Vagina (tissue), 2 donors: ENCODE results near the gene GLB1L3. TPM values are rescaled to one million over a fixed set of nuclear protein-coding genes. Genes with fewer than 3 reads are reported as not detected.

Experiments
- DNase-seq, 2 donors: peaks; one replicate each; pipeline ENCODE4 v3.0.0-alpha.2; 2017; ENCODE audit errors: extremely low spot score in 2 of 2
- H3K27ac ChIP-seq: fragments of 200-600 bp; sonication (generic); one replicate; pipeline ENCODE4 v1.5.1; 2019
- H3K27me3 ChIP-seq: fragments of 200-600 bp; sonication (generic); one replicate; pipeline ENCODE4 v1.5.1; 2019
- H3K36me3 ChIP-seq, 2 donors: fragments of 200-600 bp; sonication (generic); one replicate each; pipeline ENCODE4 v1.5.1; 2017 to 2019
- H3K4me1 ChIP-seq: fragments of 200-600 bp; sonication (generic); one replicate; pipeline ENCODE4 v1.5.1; 2019
- H3K4me3 ChIP-seq, 2 donors: fragments of 200-600 bp; sonication (generic); 1 replicate in 1 of 2; 2 replicates in 1 of 2; pipeline ENCODE4 v1.5.1; 2016 to 2019
- H3K9me3 ChIP-seq: fragments of 200-600 bp; sonication (generic); one replicate; pipeline ENCODE4 v1.5.1; 2019
- CTCF ChIP-seq, 3 experiments: fragments of 450-650 bp in 2 of 3; fragments of 200-600 bp in 1 of 3; sonication (generic) in 1 of 3; IDR thresholded peaks; one replicate each; pipeline ENCODE4 v1.5.1; 2017 to 2019; ENCODE audit warnings: antibody characterized with exemption in 3 of 3, mild to moderate bottlenecking in 2 of 3, moderate library complexity in 2 of 3
- POLR2A ChIP-seq, 2 donors: fragments of 450-650 bp; IDR thresholded peaks; one replicate each; pipeline ENCODE4 v1.6.1; 2017; ENCODE audit warnings: antibody characterized with exemption in 2 of 2, mild to moderate bottlenecking in 2 of 2, moderate library complexity in 2 of 2
- POLR2AphosphoS5 ChIP-seq, 2 donors: sonication (generic); formaldehyde crosslinking; IDR thresholded peaks; one replicate each; pipeline ENCODE4 v1.9.0; 2017; ENCODE audit warnings: antibody characterized with exemption in 2 of 2, mild to moderate bottlenecking in 2 of 2, low read depth in 1 of 2; ENCODE audit not compliant: insufficient read depth in 1 of 2
- intact Hi-C: fragments of 100-400 bp; cut with DNase I; formaldehyde crosslinking; loops from one replicate; pipeline ENCODE4 v1.15.1; 2023
- total RNA-seq: library from RNA; depleted of rRNA; stranded (reverse); fragments of >200 nt; gene quantifications from one replicate; pipeline ENCODE4 v1.2.3, GENCODE V29; 2016

Gene GLB1L3
- 2.2 TPM for total RNA-seq

GRCh38 chr11:134275534-134276395 is at the start of gene GLB1L3:
GLB1L3 (plus strand) TSS chr11:134276379; CDS start chr11:134276741, 362 bp downstream.
- Histone ChIP-seq H3K27me3 (peaks cover 13% of the 10 kb centered on the region), H3K36me3 (no peaks in the 10 kb centered on the region), H3K9me3 (no peaks in the 10 kb centered on the region), H3K4me1 (peaks cover 20% of the 10 kb centered on the region), H3K27ac (peak within 1 kb of the TSS; percentile 18), H3K4me3 (peak within 1 kb of the TSS; percentile 38 to 40)
- intact Hi-C loops: no loop called here
- DNase-seq: peak; percentile 81 to 91
- TF ChIP-seq POLR2AphosphoS5 (IDR thresholded peaks at IDR 0.05; ENCODE audit: insufficient read depth in 1 of 2, low read depth in 1 of 2) (no peak), POLR2A (IDR thresholded peaks at IDR 0.05) (no peak), CTCF (IDR thresholded peaks at IDR 0.05) (no peak)

- Histone ChIP-seq H3K27me3 (no peaks in the 10 kb centered on the region), H3K4me1 (peaks cover 76% of the 10 kb centered on the region), H3K9me3 (no peaks in the 10 kb centered on the region), H3K4me3 (no peak overlapping the region), H3K27ac (no peak overlapping the region), H3K36me3 (no peaks in the 10 kb centered on the region)
- TF ChIP-seq CTCF (IDR thresholded peaks at IDR 0.05) (no peak), POLR2A (IDR thresholded peaks at IDR 0.05) (no peak), POLR2AphosphoS5 (IDR thresholded peaks at IDR 0.05; ENCODE audit: insufficient read depth in 1 of 2, low read depth in 1 of 2) (no peak)
- DNase-seq: peak in 1 of 2 donors; percentile 79
- intact Hi-C loops: no loop called here
Measured at GRCh38 chr11:134226806-134227325, 49.3 kb upstream of the GLB1L3 start.

GRCh38 chr11:134228625-134229024 is 47.6 kb upstream of the GLB1L3 start:
- no peaks in the 10 kb centered on the region for H3K9me3 ChIP-seq
- H3K36me3 ChIP-seq: no peaks in the 10 kb centered on the region

GRCh38 chr11:134229126-134229790 is 46.9 kb upstream of the GLB1L3 start:
- peak in 1 of 2 donors; percentile 16 for DNase-seq
- Histone ChIP-seq H3K4me1 (peaks cover 75% of the 10 kb centered on the region), H3K27me3 (no peaks in the 10 kb centered on the region), H3K27ac (no peak overlapping the region), H3K9me3 (no peaks in the 10 kb centered on the region), H3K36me3 (no peaks in the 10 kb centered on the region), H3K4me3 (no peak overlapping the region)
- intact Hi-C loops: no loop called here
- no peak for TF ChIP-seq POLR2A (IDR thresholded peaks at IDR 0.05)
- no peak for TF ChIP-seq CTCF (IDR thresholded peaks at IDR 0.05)
- no peak for TF ChIP-seq POLR2AphosphoS5 (IDR thresholded peaks at IDR 0.05; ENCODE audit: insufficient read depth in 1 of 2, low read depth in 1 of 2)

More at GRCh38 chr11:134228625-134229024, 47.6 kb upstream of the GLB1L3 start:
- TF ChIP-seq POLR2A (IDR thresholded peaks at IDR 0.05): no peak
- TF ChIP-seq POLR2AphosphoS5 (IDR thresholded peaks at IDR 0.05; ENCODE audit: insufficient read depth in 1 of 2, low read depth in 1 of 2): no peak
- TF ChIP-seq CTCF (IDR thresholded peaks at IDR 0.05): no peak
- peaks cover 76% of the 10 kb centered on the region for H3K4me1 ChIP-seq
- H3K27ac ChIP-seq: no peak overlapping the region
- no peak overlapping the region for H3K4me3 ChIP-seq
- peak in 1 of 2 donors; percentile 25 for DNase-seq
- H3K27me3 ChIP-seq: no peaks in the 10 kb centered on the region
- intact Hi-C loops: no loop called here
